BJ (cell line): ENCODE results near the gene MAML3. TPM values are rescaled to one million over a fixed set of nuclear protein-coding genes. Genes with fewer than 3 reads are reported as not detected.

ENCODE experiments used
- CTCF ChIA-PET: fragments of 350-600 bp; formaldehyde crosslinking; extraction: SDS; loops from one replicate; lab custom pipeline; 2021; ENCODE audit warnings: antibody characterized with exemption, inconsistent platforms; lab: Yijun Ruan, JAX
- POLR2A ChIA-PET: fragments of 300-600 bp; sonication (Branson Sonifier 250); formaldehyde crosslinking; extraction: SDS; loops from one replicate; lab custom pipeline; 2021; ENCODE audit warnings: antibody characterized with exemption; lab: Charles Lee
- DNase-seq: peaks from one replicate; pipeline ENCODE4 v3.0.0-alpha.2; 2011; ENCODE audit warnings: low read depth
- H3K27me3 ChIP-seq: 2 replicates; pipeline ENCODE4 v1.6.0; 2011; ENCODE audit warnings: low read length; ENCODE audit not compliant: control insufficient read depth, insufficient read depth
- H3K36me3 ChIP-seq: 2 replicates; pipeline ENCODE4 v1.5.1; 2011; ENCODE audit warnings: low read length; ENCODE audit not compliant: control insufficient read depth, insufficient read depth
- H3K4me3 ChIP-seq: 2 replicates; pipeline ENCODE4 v1.5.1; 2011; ENCODE audit warnings: low read depth, mild to moderate bottlenecking, control low read depth, low read length
- CTCF ChIP-seq: IDR thresholded peaks from 2 replicates; pipeline ENCODE4 v1.5.1; 2011; ENCODE audit warnings: low read depth, mild to moderate bottlenecking, control low read depth, inconsistent platforms, low read length, moderate library complexity; ENCODE audit not compliant: insufficient read depth
- polyA plus RNA-seq: library from polyadenylated mRNA; depleted of rRNA; stranded (reverse); fragments of >200 nt; gene quantifications from 2 replicates; pipeline ENCODE4 v1.2.3, GENCODE V29; 2011

MAML3 gene
- polyA plus RNA-seq, 1 experiment = 1.6 TPM

- Histone ChIP-seq H3K36me3 (no peaks in the 10 kb centered on the region), H3K4me3 (no peak overlapping the region), H3K27me3 (no peaks in the 10 kb centered on the region)
- CTCF ChIA-PET = interaction anchor here (1.0 to 1.3 kb wide), 2 partner anchors 11 to 28 kb away, joined by 3 read pairs; no protein-coding TSS in a partner anchor
- DNase-seq = no peak
- TF ChIP-seq CTCF = no peak
- POLR2A ChIA-PET = no interaction called here
These were observed 345.6 kb downstream of the MAML3 start for GRCh38 chr4:139808381-139808807.

GRCh38 chr4:139807483-139807882 is 346.5 kb downstream of the MAML3 start:
- ChIA-PET POLR2A (no interaction called here), CTCF (no interaction called here)
- Histone ChIP-seq H3K27me3 (no peaks in the 10 kb centered on the region), H3K4me3 (no peak overlapping the region), H3K36me3 (no peaks in the 10 kb centered on the region)
- DNase-seq = no peak
- no peak for TF ChIP-seq CTCF

- no peak for TF ChIP-seq CTCF
- H3K27me3 ChIP-seq = 0 out of 2 replicates have a peak, but pooled peaks cover 1% of the 10 kb centered on the region
- POLR2A ChIA-PET = no interaction called here
- no peak for DNase-seq
- no peak overlapping the region for H3K4me3 ChIP-seq
- no peaks in the 10 kb centered on the region for H3K36me3 ChIP-seq
- CTCF ChIA-PET = no interaction called here
These were observed 347.1 kb downstream of the MAML3 start for GRCh38 chr4:139806929-139807328.

GRCh38 chr4:139802931-139803330 is 351.1 kb downstream of the MAML3 start:
- 0 out of 2 replicates have a peak, but pooled peaks cover 1% of the 10 kb centered on the region for H3K27me3 ChIP-seq
- no peak for DNase-seq
- H3K36me3 ChIP-seq = no peaks in the 10 kb centered on the region
- no peak overlapping the region for H3K4me3 ChIP-seq
- ChIA-PET POLR2A (no interaction called here), CTCF (no interaction called here)
- no peak for TF ChIP-seq CTCF

GRCh38 chr4:139802488-139802887 is 351.5 kb downstream of the MAML3 start:
- no peak for TF ChIP-seq CTCF
- DNase-seq = no peak
- Histone ChIP-seq H3K27me3 (0 out of 2 replicates have a peak, but pooled peaks cover 1% of the 10 kb centered on the region), H3K36me3 (no peaks in the 10 kb centered on the region), H3K4me3 (no peak overlapping the region)
- ChIA-PET POLR2A (no interaction called here), CTCF (no interaction called here)
